OCI-LY7 (cell line): Measurements from ENCODE around the gene OSGIN1. TPM values are rescaled to one million over a fixed set of nuclear protein-coding genes. Genes with fewer than 3 reads are reported as not detected.

Experiments
- BruUV-seq: library from RNA; stranded (reverse); fragments of 400-500 nt; replicated peaks from 2 replicates; lab custom pipeline; 2021; lab: Mats Ljungman, UMichigan
- CTCF ChIA-PET: fragments of 300-600 bp; sonication (Branson Sonifier 250); formaldehyde crosslinking; loops from one replicate; lab custom pipeline; 2022; ENCODE audit warnings: antibody characterized with exemption; ENCODE audit not compliant: unreplicated experiment; lab: Charles Lee
- POLR2A ChIA-PET: fragments of 300-600 bp; sonication (Branson Sonifier 250); formaldehyde crosslinking; loops from one replicate; lab custom pipeline; 2022; ENCODE audit warnings: antibody characterized with exemption; lab: Charles Lee
- DNase-seq: peaks from one replicate; pipeline ENCODE4 v3.0.0-alpha.2; 2015; ENCODE audit warnings: low spot score
- H2AFZ ChIP-seq: fragments of 200-600 bp; sonication (generic), shearing (Covaris generic); 2 replicates; pipeline ENCODE4 v1.6.1; 2014; ENCODE audit warnings: mild to moderate bottlenecking, antibody characterized with exemption, low read length, moderate library complexity
- H3K27ac ChIP-seq: fragments of 200-600 bp; sonication (generic); 2 replicates; pipeline ENCODE4 v1.5.1; 2014; ENCODE audit warnings: mixed run types, low read depth, mild to moderate bottlenecking, moderate library complexity, low read length, inconsistent platforms; ENCODE audit not compliant: poor library complexity, severe bottlenecking
- H3K36me3 ChIP-seq: fragments of 200-600 bp; sonication (generic); 2 replicates; pipeline ENCODE4 v1.6.1; 2014; ENCODE audit warnings: mild to moderate bottlenecking, antibody characterized with exemption, low read length, moderate library complexity, mixed read lengths; ENCODE audit not compliant: insufficient read depth
- H3K4me1 ChIP-seq: fragments of 200-600 bp; sonication (generic); 2 replicates; pipeline ENCODE4 v1.5.1; 2014; ENCODE audit warnings: mild to moderate bottlenecking, low read length; ENCODE audit not compliant: insufficient read depth, poor library complexity, severe bottlenecking
- H3K4me2 ChIP-seq: fragments of 200-600 bp; sonication (generic); 2 replicates; pipeline ENCODE4 v1.6.1; 2014; ENCODE audit warnings: mild to moderate bottlenecking, low read length
- H3K4me3 ChIP-seq: fragments of 200-600 bp; sonication (generic); 2 replicates; pipeline ENCODE4 v1.5.1; 2014; ENCODE audit warnings: mild to moderate bottlenecking, low read depth, low read length; ENCODE audit not compliant: poor library complexity, severe bottlenecking
- H3K79me2 ChIP-seq: fragments of 200-600 bp; sonication (generic); 2 replicates; pipeline ENCODE4 v1.6.1; 2016; ENCODE audit warnings: low read depth, mild to moderate bottlenecking, low read length, moderate library complexity, mixed read lengths; ENCODE audit not compliant: insufficient read depth
- H3K9me2 ChIP-seq: fragments of 200-600 bp; sonication (generic); 2 replicates; pipeline ENCODE4 v1.6.1; 2016; ENCODE audit warnings: mild to moderate bottlenecking, low read length, mixed read lengths; ENCODE audit not compliant: insufficient read depth
- H3K9me3 ChIP-seq: fragments of 200-600 bp; sonication (generic); 2 replicates; pipeline ENCODE4 v1.6.1; 2014; ENCODE audit warnings: mild to moderate bottlenecking, mixed run types, low read length, mixed read lengths
- H4K20me1 ChIP-seq: fragments of 200-600 bp; sonication (generic); 2 replicates; pipeline ENCODE4 v1.6.1; 2014; ENCODE audit warnings: mild to moderate bottlenecking, antibody characterized with exemption, low read length, moderate library complexity, mixed read lengths; ENCODE audit not compliant: insufficient read depth
- CTCF ChIP-seq: fragments of 200-600 bp; sonication (generic); conservative IDR thresholded peaks from 2 replicates; pipeline ENCODE4 v1.5.1; 2014; ENCODE audit warnings: mild to moderate bottlenecking, antibody characterized with exemption, low read length, moderate library complexity, mixed read lengths
- EZH2phosphoT487 ChIP-seq: fragments of 200-600 bp; sonication (generic); IDR thresholded peaks from 2 replicates; pipeline ENCODE4 v1.6.1; 2018; ENCODE audit warnings: low read depth, borderline replicate concordance, mild to moderate bottlenecking, mixed run types, antibody characterized with exemption, low read length, moderate library complexity, mixed read lengths
- intact Hi-C: fragments of 100-400 bp; cut with micrococcal nuclease; formaldehyde crosslinking; loops from one replicate; pipeline ENCODE4 v1.10.0; 2022; ENCODE audit not compliant: unreplicated experiment
- total RNA-seq, 2 experiments: library from RNA; depleted of rRNA in 1 of 2; stranded (reverse); fragments of >200 nt in 1 of 2; shearing (Covaris generic) in 1 of 2; gene quantifications; 2 replicates each; pipeline ENCODE4 v1.2.3, GENCODE V29; 2014 to 2022

OSGIN1 gene
- total RNA-seq, 2 experiments from 2014 or later, result 0.28 to 1.0 TPM

- Histone ChIP-seq H3K4me1 (no peaks in the 10 kb centered on the region), H4K20me1 (no peaks in the 10 kb centered on the region), H3K36me3 (no peaks in the 10 kb centered on the region), H3K4me2 (no peak overlapping the region), H2AFZ (no peak overlapping the region), H3K27ac (no peak overlapping the region), H3K79me2 (no peaks in the 10 kb centered on the region), H3K9me2 (no peaks in the 10 kb centered on the region), H3K9me3 (no peaks in the 10 kb centered on the region), H3K4me3 (no peak overlapping the region)
- ChIA-PET POLR2A (no interaction called here), CTCF (no interaction called here)
- no TSS peak for BruUV-seq
- TF ChIP-seq EZH2phosphoT487 (no peak), CTCF (no peak)
- intact Hi-C loops, result no loop called here
- DNase-seq, result no peak
Observed at GRCh38 chr16:83931556-83931955, 21.5 kb upstream of the OSGIN1 start.

- Histone ChIP-seq H3K27ac (no peak overlapping the region), H2AFZ (no peak overlapping the region), H3K9me3 (no peaks in the 10 kb centered on the region), H3K36me3 (no peaks in the 10 kb centered on the region), H3K9me2 (no peaks in the 10 kb centered on the region), H4K20me1 (no peaks in the 10 kb centered on the region), H3K79me2 (no peaks in the 10 kb centered on the region), H3K4me3 (no peak overlapping the region), H3K4me2 (no peak overlapping the region), H3K4me1 (no peaks in the 10 kb centered on the region)
- no TSS peak for BruUV-seq
- CTCF ChIA-PET, result no interaction called here
- intact Hi-C loops, result no loop called here
- POLR2A ChIA-PET, result no interaction called here
- TF ChIP-seq CTCF, result no peak
- no peak for DNase-seq
Observed at GRCh38 chr16:83932304-83932703, 20.7 kb upstream of the OSGIN1 start.

- DNase-seq, result no peak
- POLR2A ChIA-PET, result no interaction called here
Observed at GRCh38 chr16:83932955-83933673, 19.9 kb upstream of the OSGIN1 start.

More at GRCh38 chr16:83932955-83933673, 19.9 kb upstream of the OSGIN1 start:
- intact Hi-C loops, result no loop called here
- no peak overlapping the region for H3K4me2 ChIP-seq
- no peak overlapping the region for H2AFZ ChIP-seq
- no peak for TF ChIP-seq EZH2phosphoT487
- no peak for TF ChIP-seq CTCF
- no peaks in the 10 kb centered on the region for H3K79me2 ChIP-seq
- no TSS peak for BruUV-seq
- no peak overlapping the region for H3K27ac ChIP-seq
- no peak overlapping the region for H3K4me3 ChIP-seq
- CTCF ChIA-PET, result no interaction called here
- H3K9me2 ChIP-seq, result no peaks in the 10 kb centered on the region
- H4K20me1 ChIP-seq, result no peaks in the 10 kb centered on the region
- H3K9me3 ChIP-seq, result no peaks in the 10 kb centered on the region
- no peaks in the 10 kb centered on the region for H3K4me1 ChIP-seq
- no peaks in the 10 kb centered on the region for H3K36me3 ChIP-seq
